ENCODE data around the gene PNPLA5.

GRCh38 chr22:43831561-43832392, 60.0 kb downstream of the PNPLA5 start:
- TF ChIP-seq CREB5 (CRISPR knock-in tag; IDR thresholded peaks at IDR 0.05) (no peak), CHCHD3 (CRISPR knock-in tag; IDR thresholded peaks at IDR 0.05) (no peak), SMARCA5 (IDR thresholded peaks at IDR 0.05) (no peak), PHF8 (IDR thresholded peaks at IDR 0.05; ENCODE audit: borderline replicate concordance, low read length) (no peak), JUND (IDR thresholded peaks at IDR 0.05; ENCODE audit: borderline replicate concordance, low read depth, low read length) (no peak), JUND (tag; IDR thresholded peaks at IDR 0.05; ENCODE audit: borderline replicate concordance, low read depth, low read length) (no peak), CTCF (IDR thresholded peaks at IDR 0.05 in 2 of 3, conservative IDR thresholded peaks at IDR 0.05 in 1 of 3; ENCODE audit: insufficient read depth in 2 of 3, low read depth in 1 of 3, low read length in 3 of 3) (no peak), MAX (CRISPR knock-in tag; IDR thresholded peaks at IDR 0.05) (no peak), ZNF23 (CRISPR knock-in tag; IDR thresholded peaks at IDR 0.05) (no peak), JUNB (CRISPR knock-in tag; conservative IDR thresholded peaks at IDR 0.05) (no peak), RAD21 (CRISPR knock-in tag; conservative IDR thresholded peaks at IDR 0.05 in 1 of 2, IDR thresholded peaks at IDR 0.05 in 1 of 2) (no peak)
